Glomerular visceral epithelial cell (primary cell): Measurements from ENCODE around the gene C6orf120.

Source experiments
- DNase-seq: peaks from one replicate; pipeline ENCODE4 v3.0.0-alpha.2; 2016; ENCODE audit errors: extremely low spot score

Gene C6orf120

DNA sequence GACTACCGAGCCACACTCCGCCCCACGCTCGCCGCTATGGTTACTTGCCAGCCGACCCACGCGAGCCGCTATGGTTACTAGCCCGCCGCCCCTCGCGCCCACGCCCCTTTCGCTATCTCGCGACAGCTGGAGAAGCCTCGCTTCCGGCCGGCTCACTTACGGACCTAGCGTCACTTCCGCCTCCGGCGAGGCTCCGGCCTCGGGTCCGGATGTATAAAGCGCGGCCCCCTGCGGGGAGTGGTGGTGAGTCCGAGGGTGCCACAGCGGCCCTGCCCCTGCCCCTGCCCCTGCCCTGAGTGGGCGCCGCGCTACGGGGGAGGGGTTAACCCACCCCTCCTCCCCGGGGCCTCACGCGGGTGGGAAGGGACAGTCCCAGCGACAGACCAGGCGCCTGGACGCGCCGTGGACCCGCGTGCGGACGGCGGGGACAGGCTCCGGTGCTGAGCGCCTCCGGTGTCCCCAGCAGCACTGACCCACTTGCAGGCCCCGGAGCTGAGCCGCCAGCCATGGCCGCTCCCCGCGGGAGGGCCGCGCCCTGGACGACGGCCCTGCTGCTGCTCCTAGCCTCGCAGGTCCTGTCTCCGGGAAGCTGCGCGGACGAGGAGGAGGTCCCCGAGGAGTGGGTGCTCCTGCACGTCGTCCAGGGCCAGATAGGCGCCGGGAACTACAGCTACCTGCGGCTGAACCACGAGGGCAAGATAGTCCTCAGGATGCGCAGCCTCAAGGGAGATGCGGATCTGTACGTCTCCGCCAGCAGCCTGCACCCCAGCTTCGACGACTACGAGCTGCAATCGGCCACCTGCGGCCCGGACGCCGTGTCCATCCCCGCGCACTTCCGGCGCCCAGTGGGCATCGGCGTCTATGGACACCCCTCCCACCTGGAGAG is at the start of gene C6orf120, which contains the start of gene WDR27:
TSS of gene C6orf120 (plus strand) at position 173 of the 886 bp plus-strand sequence. CDS start at position 507, 334 bp downstream.
TSS of gene WDR27 (minus strand) at position 76 of the 886 bp plus-strand sequence. CDS start 13,024 bp downstream, outside the sequence.
- peak; percentile 98 for DNase-seq

DNA sequence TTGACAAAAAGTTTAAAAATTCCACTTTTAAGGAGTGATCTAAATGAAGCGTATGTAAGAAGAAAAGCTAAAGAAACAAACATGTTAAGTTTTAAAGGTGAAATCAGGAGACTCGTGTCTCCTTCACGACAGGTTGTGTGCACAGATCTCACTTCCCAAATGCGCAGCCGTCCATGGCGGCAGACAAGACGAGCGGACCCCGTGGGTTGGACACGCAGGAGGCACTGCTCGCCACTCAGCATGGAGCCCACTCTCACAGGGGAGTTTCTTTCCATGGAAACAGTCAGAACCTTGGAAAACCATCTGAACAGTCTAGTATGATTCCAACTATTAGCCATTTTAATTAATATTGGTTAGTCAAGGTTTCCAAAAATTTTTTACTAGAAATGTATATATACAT is 49.0 kb upstream of the C6orf120 start:
- no peak for DNase-seq

DNA sequence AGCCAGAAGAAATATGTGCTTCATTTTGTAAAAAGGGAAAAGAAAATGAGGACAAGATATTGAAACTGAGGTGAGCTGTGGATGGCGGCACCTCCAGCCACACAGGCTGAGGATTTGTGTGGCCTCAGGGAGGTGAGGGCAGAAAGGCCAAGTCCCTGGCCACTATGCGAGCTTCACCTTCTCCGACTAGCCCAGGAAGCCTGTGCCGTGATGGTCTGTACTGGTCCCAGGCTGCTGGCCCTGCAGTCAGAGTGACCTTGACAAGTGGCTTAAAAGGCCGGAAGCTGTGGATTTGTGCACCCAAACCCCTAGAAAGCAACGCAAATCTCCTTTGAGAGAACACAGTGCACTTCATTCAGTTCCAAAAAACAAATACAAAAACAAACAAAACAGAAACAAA is 48.2 kb upstream of the C6orf120 start:
- no peak for DNase-seq

DNA sequence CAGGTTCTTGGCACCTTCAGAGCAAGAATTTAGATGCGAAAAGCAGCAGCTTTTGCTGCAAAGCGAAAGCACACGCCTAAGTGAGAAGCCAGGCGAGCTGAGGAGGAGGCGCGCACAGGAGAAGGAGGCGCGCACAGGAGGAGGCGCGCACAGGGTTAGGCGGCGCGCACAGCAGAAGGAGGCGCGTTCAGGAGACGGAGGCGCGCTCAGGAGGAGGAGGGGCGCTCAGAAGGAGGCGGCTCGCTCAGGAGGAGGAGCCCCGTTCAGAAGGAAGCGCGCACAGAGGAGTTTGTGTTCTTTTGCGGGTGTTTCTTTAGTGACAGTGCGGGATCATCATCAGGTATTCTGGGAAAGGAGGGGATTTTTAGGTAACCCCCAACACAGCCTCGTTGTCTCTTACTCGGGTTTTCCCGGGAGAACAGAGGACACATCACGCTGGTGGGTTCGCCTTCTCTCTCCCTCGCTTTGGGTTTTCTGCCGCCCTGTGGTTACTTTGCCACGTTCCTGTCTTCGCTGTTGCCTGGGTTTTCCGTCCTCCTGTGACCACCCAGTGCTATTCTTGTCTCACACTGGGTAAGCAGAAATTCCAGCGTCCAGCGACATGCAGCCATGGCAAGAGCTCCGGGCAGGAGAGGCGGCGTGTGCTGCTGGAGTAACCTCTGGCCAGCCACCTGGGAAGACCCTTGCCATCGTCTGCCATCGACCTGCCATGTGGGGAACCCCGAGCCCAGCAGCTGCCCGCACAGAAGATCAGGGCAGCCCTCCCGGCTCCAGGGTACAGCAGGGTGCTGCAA is 47.1 kb upstream of the C6orf120 start:
- DNase-seq, result peak; percentile 73

DNA sequence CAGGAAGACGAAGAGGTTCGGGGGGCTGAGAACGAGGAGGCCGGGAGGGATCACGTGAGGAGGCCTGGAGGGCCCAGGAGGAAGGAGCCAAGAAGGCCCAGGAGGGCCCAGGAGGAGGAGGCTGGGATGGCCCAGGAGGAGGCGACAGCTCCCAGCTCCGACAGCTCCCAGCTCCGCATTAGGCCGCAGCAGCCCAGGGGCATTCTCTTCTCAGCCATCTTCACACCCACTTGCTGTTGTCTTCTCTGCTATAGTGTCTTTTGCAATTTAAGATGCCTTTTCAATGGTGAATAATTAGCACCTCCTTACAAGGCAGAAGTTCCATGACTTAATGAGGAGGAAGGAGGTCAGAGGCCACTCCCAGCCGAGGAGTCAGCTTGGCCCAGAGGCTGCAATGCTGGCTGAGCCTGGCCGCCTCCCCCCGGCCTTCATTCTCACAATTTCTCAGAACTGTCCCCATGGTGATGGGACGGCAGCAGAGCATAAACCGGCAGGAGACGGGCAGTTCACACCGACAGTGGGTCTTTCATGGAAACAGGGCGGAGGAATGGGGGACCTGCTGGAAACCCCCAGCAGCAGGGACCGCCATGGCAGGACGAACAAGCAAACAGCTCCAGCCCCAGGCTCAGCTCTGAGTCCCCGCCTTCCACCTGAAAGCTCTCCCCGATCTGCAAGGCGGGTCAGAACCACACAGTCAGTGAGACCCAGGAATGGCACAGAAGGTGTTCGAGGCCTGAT is 45.2 kb upstream of the C6orf120 start:
- no peak for DNase-seq

DNA sequence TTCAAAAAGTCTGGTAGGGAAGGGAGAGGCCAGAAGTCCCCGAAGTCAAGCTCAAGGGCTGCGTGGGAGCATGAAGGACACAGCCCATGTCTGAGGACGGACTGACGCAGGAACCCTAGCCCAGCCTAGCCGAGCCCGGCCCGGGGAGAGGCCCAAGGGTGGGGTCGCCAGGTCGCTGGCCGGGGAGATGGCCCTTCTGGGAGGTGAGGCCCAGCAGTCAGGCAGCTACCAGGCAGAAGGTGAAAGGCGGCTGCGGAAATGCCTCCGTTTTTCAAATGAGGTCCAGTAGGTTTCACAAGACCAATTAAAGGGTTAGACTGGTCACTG is 44.7 kb upstream of the C6orf120 start:
- DNase-seq, result no peak

DNA sequence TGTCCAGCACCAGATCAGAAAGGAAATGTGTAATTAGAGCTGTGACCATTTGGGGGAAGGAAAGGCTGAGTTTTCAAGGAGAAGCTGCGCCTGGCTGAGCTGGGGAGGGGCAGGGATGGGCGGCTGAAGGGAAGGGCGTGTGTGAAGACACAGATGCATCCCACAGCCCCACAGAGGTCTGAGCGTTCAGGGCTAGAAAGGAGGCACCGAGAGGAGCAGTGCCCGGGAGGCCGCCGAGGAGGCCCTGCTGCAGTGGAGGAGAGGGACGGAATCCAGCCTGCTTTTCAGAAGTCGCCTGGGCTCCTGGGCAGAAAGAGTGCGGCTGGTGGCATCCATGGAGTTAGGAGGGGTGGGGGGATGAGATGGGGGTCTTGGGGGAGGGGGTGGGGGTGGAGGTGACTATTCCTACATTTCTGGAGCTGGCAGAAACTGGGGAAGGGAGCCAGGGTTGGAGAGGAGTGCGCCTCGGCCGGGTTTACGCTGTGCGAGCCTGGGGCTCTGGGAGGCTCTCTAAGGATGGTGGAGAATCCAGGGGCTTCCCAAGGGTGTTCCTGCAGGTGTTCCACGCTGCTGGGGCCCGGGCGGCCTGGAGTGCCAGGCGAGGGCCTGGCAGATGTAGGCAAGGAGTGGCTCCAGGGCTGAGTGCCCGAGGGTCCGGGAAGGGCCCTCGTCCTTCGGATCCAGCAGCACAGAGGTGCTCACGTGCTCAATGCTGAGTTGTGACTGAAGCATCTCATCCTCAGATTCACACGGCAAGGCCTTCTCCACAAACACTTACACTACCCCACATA is 41.9 kb upstream of the C6orf120 start:
- no peak for DNase-seq

DNA sequence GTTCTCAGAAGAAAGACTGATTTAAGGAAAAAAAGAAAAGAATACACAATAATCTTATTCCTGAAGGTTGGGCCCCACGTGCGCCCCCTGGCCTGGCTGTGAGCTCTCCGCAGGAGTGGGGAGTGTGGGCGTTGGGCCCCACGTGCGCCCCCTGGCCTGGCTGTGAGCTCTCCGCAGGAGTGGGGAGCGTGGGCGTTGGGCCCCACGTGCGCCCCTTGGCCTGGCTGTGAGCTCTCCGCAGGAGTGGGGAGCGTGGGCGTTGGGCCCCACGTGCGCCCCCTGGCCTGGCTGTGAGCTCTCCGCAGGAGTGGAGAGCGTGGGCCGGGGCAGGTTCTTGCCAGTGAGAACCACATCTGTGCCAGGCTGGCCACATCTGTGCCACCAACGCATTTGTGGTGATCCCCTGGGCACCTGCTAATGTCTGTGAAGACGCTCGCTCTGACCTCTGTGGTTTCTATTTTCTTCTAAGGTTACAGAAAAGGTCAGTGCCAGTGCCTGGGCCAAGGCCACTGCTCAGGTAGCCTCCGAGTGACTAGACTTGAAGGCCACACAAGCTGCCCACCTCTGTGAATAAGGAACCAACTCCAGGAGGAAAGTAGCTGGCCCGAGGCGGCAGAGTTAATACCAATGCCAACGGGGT is 41.1 kb upstream of the C6orf120 start:
- DNase-seq, result no peak

DNA sequence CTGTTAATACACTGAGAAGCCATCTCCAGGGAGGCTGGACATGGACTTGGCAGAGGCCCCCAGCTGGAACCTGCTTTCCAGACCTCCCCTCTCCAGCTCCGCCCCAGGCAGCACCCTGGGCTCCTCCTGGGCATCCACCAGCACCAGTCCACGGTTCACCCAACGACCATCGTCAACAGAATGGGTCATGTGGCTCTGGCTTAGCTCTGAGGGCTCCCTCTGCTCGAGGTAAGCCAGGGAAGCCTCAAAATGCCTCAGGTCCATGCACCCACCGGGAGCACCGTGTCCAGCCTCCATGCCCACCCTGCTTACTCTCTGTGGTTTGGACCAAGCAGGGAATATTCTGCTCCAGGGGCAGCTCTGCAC is 40.6 kb upstream of the C6orf120 start:
- no peak for DNase-seq

DNA sequence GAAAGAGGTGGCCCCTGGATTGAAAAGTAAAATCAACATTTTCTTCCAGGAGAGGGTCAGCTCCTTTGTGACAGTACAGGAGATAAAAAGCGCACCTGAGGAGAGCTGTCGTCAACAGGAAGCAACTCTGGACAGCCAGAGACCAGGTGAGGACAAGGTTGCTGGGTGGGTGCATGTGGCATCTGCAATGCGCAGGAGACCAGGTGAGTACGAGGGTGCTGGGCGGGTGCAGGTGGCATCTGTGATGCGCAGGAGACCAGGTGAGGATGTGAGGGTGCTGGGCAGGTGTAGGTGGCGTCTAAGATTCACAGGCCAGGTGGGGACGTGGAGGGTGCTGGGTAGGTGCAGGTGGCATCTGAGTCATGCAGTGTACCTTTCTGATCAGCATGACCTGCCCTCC is 38.5 kb upstream of the C6orf120 start:
- DNase-seq, result no peak

DNA sequence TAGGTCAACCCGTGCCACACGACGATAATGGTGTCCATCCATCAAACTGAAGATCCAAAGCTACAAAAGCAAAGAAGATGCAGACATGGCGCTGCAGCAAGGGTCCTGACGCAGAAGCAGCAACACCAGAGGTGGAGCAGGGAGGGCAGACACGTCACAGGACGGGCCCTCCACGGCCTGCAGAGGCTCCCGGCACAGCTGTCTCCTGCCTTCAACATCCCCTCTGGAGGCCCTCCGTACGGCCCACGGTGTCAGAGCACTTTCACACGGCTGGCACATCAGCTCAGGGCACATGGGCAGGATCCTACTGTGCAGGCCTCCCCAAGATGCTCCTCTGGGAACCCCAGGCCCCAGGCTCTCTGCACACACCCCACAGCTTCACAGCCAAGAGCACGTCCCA is 37.7 kb upstream of the C6orf120 start:
- DNase-seq, result no peak

DNA sequence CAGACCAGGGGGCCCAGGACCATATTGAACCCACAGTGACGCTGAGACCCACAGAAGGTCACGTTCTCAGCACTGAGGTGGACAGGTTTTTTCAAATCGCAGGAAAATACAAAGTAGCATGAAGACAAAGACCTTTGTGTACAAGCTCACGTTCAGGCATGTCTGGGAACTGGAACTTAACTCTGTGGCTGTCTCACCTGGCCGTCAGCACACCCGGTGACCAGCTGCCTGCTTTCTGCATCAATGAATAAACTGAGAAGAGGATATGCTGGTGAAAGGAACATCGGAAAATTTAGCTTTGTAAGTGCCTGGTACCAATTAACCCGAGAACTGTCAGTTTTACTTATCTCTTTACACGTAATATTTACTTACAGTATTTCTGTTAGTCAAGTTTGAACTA is 36.6 kb upstream of the C6orf120 start:
- no peak for DNase-seq

DNA sequence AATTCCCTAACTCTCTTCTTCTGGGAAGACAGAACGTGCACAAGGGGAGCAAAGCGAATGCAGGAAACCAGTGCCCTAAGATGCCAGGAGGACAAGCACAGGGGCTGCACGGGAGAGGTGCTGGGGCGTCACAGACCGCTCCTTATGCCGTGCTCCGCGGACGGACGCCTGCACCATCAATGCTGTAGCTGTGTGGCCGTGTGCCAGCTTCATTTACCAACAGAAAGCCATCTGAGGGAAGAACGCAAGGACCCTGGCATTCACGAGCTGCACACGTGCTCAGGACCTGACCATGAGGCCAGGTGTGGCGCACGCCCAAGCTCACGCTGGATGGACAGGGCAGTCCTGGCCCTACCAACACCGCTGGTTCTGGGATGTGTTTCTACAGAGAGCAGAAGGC is 35.5 kb upstream of the C6orf120 start:
- no peak for DNase-seq

DNA sequence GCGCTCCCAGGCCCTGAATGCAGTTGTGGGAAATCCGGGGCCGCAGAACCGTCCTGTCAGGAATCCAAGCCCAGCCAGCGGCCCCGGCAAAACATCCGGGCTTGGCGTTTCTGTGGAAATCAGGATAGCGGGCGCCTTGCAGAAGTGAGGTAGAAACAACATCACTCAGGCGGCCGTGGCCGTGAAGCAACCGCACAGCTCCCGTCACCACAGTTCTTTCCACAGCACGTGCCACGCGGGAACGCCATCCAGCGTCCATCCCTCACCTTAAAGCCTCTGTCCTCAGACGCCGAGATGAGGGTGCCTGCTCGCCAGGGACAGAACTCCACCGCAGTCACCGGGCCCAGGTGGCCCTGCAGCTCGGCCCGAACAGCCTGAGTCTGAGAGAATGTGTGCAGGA is 34.2 kb upstream of the C6orf120 start:
- no peak for DNase-seq

DNA sequence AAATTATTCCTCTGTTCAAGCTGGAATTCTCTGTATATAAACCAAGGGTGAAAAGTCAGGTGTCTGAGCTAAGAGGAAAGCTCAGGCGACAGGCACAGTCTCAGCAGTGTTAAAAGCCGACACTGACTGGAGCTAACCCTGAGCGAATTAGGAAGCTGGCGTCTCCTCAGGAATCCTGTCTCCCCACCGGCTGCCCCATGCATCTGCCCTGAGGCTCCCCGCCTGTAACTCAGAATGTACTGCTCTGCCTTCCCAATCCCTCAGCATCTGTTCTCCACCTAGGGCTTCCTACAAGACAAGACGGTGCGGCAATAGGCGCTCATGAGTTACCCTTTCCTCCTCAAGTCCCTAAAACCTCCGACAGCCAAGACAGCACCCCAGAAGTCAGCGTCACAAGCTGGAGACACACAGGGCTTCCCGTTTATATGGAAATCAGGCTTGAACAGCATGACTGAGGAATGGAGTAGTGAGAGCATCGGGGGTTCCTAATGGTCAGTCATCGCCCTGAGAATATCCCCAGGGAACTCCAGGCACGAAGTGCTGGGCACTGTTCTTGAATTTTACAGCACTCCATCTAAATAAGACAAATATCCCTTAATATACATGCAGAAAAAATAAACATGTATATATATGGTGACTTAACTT is 33.6 kb upstream of the C6orf120 start:
- no peak for DNase-seq

DNA sequence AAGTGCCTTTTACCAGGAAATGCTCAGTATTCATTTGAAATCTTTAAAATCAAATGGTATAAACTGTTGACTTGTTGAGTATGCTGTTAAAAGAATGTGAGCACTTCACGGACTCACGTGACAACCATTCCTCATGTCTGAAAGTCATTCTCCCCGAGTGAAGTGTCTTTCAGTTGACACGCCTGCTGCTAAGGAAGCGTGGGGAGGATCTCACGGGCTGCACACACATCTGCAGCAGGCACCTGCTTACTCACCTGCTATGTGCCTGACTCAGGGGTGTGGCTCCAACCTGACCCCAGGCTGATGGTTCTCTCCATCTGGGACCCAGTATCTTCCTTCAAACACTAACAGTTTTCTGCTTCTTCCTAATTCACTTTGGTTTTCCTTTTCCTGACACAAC is 32.8 kb upstream of the C6orf120 start:
- DNase-seq, result no peak

DNA sequence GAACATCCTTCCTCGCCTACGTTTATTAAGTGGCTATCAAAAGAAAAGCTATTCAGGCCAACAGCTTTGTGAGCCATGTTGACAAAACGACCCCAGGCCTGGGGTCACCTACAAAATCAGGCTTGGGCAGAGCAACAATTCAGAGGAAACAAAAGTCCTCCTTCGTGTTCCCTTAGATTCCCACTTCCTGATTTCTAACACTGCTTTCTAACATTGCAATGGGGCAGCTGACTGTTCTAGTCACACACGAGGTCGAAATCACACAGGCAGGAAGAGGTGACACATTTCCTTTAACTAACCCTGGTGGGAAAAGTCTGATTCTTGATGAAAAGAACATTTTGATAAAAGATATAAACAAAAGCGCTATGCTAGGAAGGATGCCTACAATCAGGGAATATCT is 32.0 kb upstream of the C6orf120 start:
- no peak for DNase-seq

DNA sequence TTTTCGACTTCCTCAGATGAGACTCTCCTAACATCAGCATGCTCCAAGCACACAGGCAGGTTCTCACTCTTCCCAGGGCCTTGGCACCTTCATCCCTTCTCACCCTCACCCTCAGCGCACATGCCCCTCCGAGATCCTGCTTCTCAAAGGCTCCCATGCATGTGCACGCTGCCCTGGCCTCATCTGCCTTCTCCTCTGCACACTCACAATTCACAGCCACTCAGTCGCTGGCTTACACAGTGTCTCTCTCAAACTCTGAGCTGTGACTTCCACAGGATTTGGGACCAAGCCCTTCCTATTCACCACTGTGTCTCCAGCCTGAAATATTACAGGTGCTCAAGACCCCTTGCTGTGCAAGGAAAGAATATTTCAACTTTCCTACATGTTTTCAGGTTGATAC is 30.4 kb upstream of the C6orf120 start:
- no peak for DNase-seq

DNA sequence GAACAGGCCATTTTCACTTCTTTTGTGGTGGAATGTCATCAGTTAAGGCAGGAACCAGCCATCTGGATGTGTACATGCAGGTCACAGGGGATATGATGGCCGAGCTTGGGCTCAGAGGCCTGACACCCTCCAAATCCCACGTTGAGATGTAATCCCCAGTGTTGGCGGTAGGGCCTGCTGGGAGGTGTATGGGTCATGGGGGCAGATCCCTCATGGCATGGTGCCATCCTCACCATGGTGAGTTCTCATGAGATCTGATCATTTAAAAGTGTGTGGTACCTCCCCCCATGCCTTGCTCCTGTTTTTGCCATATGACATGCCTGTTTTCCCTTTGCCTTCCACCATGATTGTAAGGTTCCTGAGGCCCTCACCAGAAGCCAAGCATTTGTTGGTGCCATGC is 26.9 kb upstream of the C6orf120 start:
- DNase-seq, result no peak

DNA sequence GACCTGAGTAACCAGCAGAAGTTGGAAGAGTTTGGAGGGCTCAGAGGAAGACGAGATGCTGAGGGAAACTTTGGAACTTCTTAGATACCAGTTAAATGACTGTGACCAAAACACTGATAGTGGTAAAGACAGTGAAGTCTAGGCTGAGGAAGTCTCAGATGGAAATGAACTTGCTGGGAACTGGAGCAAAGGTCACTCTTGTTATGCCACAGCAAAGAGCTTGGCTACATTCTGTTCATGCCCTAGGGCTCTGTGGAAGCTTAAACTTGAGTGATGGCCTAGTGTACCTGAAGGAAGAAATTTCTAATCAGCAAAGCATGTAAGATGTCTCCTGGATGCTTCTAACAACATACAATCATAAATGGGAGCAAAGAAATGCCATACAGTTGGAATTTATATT is 24.8 kb upstream of the C6orf120 start:
- DNase-seq, result no peak

DNA sequence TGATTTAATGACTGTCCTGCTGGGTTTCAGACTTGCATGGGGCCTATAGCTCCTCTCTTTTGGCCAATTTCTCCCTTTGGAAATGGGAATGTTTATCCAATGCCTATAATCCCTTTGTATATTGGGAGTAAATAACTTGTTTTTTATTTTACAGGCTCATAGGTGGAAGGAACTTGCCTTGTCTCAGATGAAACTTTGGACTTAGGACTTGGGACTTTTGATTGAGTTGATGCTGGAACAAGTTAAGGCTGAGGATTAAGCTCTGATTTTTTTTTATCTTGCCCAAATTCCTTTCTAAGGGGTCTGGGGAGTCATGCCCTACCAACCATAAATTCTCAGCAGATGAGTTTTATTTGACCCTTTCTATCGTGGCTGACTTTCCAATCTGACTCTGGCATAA is 23.6 kb upstream of the C6orf120 start:
- DNase-seq, result no peak
